Loucy (cell line): ENCODE measurements around the gene MARVELD1.

ENCODE experiments used
- CTCF ChIP-seq: fragments of 200-600 bp; sonication (generic); conservative IDR thresholded peaks from 2 replicates; pipeline ENCODE4 v1.5.1; 2014; ENCODE audit warnings: mild to moderate bottlenecking, antibody characterized with exemption, low read length
- EZH2phosphoT487 ChIP-seq: fragments of 200-600 bp; IDR thresholded peaks from 2 replicates; pipeline ENCODE4 v1.6.1; 2018; ENCODE audit warnings: antibody characterized with exemption, mild to moderate bottlenecking, moderate library complexity, borderline replicate concordance

- TF ChIP-seq EZH2phosphoT487 (no peak), CTCF (no peak)
These were observed 52.7 kb downstream of the MARVELD1 start for GRCh38 chr10:97766106-97766810.
